GM19452 (cell line): Measurements from ENCODE around the gene CAMTA1.
"Not testable (repeated sequence)": the region's sequence is repeated elsewhere in the genome, so short reads cannot be mapped to it uniquely, and the experiment has no call there.

Source experiments
- ATAC-seq: cut with Tn5 transposase; IDR thresholded peaks from one replicate; pipeline ENCODE4 v1.9.1; 2021; ENCODE audit not compliant: unreplicated experiment

CAMTA1 gene

GRCh38 chr1:6785318-6785727, at the start of gene CAMTA1:
Gene CAMTA1 (plus strand): TSS chr1:6785454. CDS start chr1:6785531, 77 bp downstream.
- ATAC-seq: peak; percentile 68

GRCh38 chr1:6738987-6739676, 46.1 kb upstream of the CAMTA1 start:
- ATAC-seq: no peak

GRCh38 chr1:6742676-6743188, 42.5 kb upstream of the CAMTA1 start:
- not testable (repeated sequence) for ATAC-seq

- ATAC-seq: peak; percentile 50
These were observed 41.8 kb upstream of the CAMTA1 start for GRCh38 chr1:6743189-6744101.

- ATAC-seq: no peak
These were observed 40.2 kb upstream of the CAMTA1 start for GRCh38 chr1:6745073-6745472.

GRCh38 chr1:6747674-6748073, 37.6 kb upstream of the CAMTA1 start:
- no peak for ATAC-seq

GRCh38 chr1:6750490-6750889, 34.8 kb upstream of the CAMTA1 start:
- ATAC-seq: no peak

- ATAC-seq: no peak
These were observed 31.7 kb upstream of the CAMTA1 start for GRCh38 chr1:6753320-6754140.

- ATAC-seq: no peak
These were observed 28.8 kb upstream of the CAMTA1 start for GRCh38 chr1:6756457-6756856.

- no peak for ATAC-seq
These were observed 27.4 kb upstream of the CAMTA1 start for GRCh38 chr1:6757719-6758435.

GRCh38 chr1:6761196-6761737, 24.0 kb upstream of the CAMTA1 start:
- ATAC-seq: no peak

- no peak for ATAC-seq
These were observed 23.2 kb upstream of the CAMTA1 start for GRCh38 chr1:6762060-6762459.

GRCh38 chr1:6770751-6771440, 14.4 kb upstream of the CAMTA1 start:
- ATAC-seq: no peak

GRCh38 chr1:6771441-6771769, 13.8 kb upstream of the CAMTA1 start:
- ATAC-seq: no peak

- no peak for ATAC-seq
These were observed 10.9 kb upstream of the CAMTA1 start for GRCh38 chr1:6774381-6774780.

GRCh38 chr1:6775261-6776043, 9.8 kb upstream of the CAMTA1 start:
- ATAC-seq: no peak

- ATAC-seq: no peak
These were observed 8.9 kb upstream of the CAMTA1 start for GRCh38 chr1:6776389-6776788.

GRCh38 chr1:6776895-6777294, 8.4 kb upstream of the CAMTA1 start:
- ATAC-seq: no peak

- ATAC-seq: no peak
These were observed 7.4 kb upstream of the CAMTA1 start for GRCh38 chr1:6777813-6778212.
